ENCODE measurements around the gene PRSS8.
"Not testable (repeated sequence)": the region's sequence is repeated elsewhere in the genome, so short reads cannot be mapped to it uniquely, and the experiment has no call there.

The PRSS8 gene

GRCh38 chr16:31143694-31144148 lies 8.2 kb upstream of the PRSS8 start:
- DNase-seq, result no peak

GRCh38 chr16:31143011-31143693 lies 7.6 kb upstream of the PRSS8 start:
- no peak for DNase-seq

- peak; percentile 98 for DNase-seq
These were observed 6.8 kb upstream of the PRSS8 start for GRCh38 chr16:31142109-31143010.

DNA sequence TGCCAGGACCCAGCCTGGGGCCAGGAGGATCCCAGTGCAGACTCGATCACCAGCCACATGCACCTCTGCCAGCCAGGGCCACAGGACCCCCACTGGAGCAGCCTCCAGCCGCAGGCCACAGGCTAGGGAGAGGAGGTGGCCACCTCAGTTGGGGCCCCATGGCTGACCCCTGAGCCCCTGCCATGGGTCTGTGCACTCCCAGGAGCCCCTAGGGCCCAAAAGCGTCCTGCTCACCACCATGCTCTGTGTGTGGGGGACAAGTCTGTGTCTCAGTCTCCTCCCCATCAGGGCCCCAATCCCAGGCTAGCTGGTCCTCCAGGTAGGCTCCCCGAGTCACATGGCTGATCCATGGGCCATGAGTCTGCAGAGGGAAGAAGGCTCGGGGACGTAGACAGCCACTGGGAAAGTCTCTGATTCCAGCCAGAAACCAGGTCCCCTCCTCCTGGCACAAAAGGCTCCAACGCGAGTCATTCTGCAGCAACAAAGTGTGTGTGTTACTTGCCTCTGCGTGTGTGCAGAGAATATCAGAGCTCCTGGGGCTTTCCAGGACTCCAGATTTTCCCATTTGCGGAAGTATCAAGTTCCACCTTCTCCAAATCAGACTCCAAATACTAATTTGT lies 6.1 kb upstream of the PRSS8 start:
- no peak for DNase-seq

GRCh38 chr16:31141071-31141469 lies 5.5 kb upstream of the PRSS8 start:
- not testable (repeated sequence) for DNase-seq

- no peak for DNase-seq
These were observed 3.4 kb upstream of the PRSS8 start for GRCh38 chr16:31138621-31139578.

DNA sequence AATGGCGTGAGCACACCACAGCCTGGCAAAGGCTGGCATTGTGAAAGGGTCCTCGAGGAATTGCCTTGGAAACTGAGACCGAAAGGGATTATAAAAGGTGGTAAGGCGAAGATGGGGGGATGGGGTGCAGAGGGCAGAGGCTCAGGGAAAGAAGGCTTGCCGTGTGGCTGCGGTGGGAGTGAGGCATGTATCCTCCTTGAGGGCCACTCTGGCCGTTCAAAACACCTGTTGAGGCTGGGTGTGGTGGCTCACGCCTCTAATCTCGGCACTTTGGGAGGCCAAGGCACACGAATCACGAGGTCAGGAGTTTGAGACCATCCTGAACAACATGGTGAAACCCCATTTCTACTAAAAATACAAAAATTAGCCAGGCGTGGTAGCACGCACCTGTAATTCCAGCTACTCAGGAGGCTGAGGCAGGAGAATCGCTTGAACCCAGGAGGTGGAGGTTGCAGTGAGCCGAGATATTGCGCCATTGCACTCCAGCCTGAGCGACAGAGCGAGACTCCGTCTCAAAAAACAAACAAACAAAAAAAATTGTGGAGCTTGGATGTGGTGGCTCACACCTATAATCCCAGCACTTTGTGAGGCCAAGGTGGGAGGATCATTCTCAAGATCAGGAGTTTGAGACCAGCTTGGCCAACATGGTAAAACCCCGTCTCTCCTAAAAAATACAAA lies 1.4 kb upstream of the PRSS8 start:
- not testable (repeated sequence) for DNase-seq

GRCh38 chr16:31136287-31136662 lies 748 bp upstream of the PRSS8 start:
- no peak for DNase-seq

DNA sequence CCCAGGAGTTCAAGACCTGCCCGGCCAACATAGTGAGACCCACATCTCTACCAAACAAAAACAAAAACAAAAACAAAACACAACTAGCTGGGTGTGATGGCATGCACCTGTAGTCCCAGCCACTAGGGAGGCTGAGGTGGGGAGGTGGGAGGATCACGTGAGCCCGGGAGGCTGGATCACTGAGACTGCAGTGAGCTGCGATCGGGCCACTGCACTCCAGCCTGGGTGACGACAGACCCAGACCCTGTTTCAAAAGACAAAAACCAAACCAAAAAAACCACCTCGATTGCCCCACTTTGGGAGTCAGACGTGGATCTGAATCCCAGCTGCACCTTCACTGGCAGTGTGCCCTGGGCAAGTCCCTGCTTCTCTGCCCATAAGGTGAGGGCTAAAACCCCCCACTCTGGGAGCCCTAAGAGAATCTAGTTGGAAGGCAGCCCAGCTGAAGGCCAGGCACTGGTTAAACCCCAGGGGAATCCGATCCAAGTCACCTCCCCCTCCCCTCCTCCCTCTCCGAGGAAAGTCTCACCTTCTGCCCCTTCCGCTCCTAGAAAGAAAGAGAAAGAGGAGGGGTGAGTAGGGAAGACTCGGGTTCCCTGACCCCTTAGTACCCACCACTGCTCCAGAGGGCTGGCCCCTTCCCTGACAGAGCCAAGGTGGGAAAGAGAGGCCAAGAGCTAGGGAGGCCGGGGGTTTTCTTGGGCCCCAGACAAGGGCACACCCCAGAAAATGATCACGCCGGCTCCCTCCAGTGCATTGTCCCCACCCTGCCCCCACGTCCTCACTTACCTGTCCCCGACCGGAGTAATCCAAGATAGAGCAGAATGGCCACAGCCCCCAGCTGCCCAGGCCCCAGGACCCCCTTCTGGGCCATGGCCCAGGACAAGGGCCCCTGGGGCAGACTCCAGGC lies 647 bp downstream of the PRSS8 start:
- DNase-seq, result no peak

- no peak for DNase-seq
These were observed 1.4 kb downstream of the PRSS8 start for GRCh38 chr16:31134091-31134571.

DNA sequence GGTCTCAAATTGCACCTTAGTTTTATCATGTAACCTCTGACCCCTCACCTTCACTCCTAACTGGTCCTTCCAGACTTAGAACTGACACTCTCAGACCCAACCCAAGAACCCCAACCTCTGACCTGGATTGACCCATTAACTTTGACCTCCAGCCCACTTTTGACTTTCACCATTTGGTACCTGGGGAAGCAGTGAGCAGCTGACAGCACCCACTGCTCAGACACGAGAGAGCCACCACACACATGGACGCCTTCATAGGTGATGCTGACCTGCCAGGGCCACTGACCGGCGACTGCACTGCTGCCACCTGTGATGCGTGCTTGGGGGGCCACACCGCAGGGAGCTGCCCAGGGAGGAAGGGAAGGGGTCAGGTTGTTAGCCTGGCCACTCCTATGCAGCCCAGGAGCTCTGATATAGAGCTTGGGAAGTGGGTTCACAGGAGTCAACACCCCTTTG lies 2.5 kb downstream of the PRSS8 start:
- no peak for DNase-seq

GRCh38 chr16:31132303-31132979 lies 3.1 kb downstream of the PRSS8 start:
- no peak for DNase-seq

GRCh38 chr16:31131841-31132271 lies 3.7 kb downstream of the PRSS8 start:
- no peak for DNase-seq

DNA sequence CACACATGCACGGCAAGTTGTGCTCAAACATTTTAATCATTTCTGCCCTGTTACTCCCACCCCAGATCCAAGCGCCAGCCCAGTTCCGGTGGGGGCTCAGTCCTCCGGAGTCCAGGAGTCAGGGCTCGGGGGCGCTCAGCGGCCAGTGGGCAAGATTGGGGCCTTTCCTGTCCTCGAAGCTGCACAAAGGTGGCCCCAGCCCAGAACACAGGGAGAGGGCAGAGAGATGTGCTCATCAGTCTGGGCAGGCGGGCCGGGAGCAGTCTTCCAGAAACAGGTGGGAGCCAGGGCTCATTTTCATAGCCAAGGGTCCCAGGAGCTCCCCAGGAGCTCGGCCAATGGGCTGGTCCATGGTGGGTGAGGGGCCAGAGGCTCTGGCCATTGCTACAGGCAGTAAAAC lies 4.1 kb downstream of the PRSS8 start:
- DNase-seq, result no peak

- DNase-seq, result no peak
These were observed 4.6 kb downstream of the PRSS8 start for GRCh38 chr16:31130899-31131298.

GRCh38 chr16:31130336-31130891 lies 5.1 kb downstream of the PRSS8 start:
- DNase-seq, result no peak

- no peak for DNase-seq
These were observed 5.8 kb downstream of the PRSS8 start for GRCh38 chr16:31129568-31130335.

DNA sequence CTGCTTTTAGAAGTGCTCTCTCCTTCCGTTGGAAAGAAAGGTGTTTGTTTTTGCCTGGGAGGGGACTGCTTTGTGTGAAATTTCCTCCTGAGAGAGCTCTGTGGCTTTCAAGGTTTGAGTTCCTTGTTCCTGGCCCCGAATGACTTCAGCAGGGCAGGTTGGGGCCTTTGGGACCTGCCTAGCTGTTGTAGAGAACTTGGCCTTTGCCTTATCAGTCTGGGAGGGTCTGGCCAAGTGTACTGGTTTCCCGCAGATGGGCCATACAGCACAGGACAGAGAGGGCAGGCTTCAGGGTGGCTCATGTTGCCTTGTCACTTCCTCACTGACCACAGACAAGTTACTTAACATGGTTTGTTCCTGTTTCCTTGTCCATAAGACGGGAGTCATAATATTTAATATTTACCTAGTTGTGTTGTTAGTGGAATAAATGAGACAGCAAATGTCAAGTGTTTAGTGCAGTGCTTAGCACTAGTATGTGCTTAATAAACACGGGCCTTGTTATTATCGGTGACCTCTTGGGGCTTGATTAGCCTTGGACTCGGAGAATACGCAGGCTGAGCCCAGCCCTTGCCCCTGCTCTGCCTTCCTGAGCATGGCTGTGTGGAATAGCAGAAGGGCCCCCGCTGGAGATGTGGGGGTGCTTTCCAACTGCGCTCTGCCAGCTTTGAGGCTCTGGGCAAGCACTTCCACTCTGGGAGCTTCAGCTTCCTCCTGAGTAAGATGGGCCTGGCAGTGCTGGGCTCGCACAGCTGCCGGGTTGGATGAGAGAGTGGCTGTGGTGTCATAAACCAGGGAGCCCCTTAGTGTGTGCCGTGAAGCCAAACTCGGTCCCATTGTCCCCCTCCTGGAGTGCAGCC lies 6.6 kb downstream of the PRSS8 start:
- DNase-seq, result no peak

Measured in activated naive CD4-positive, alpha-beta T cell treated with anti-CD3 and anti-CD28 coated beads, Interleukin-2, amount 50 U/mL, for 16 hours (primary cell).